ENCODE data around the gene GPC5.
A peak's percentile ranks its signal among the peaks of the same experiment; 100 is the strongest.

The GPC5 gene

GRCh38 chr13:92172191-92172590 lies 773.8 kb downstream of the GPC5 start:
- DNase-seq (ENCODE audit: low read depth) = no peak

- no peak for DNase-seq (ENCODE audit: low read depth)
Measured at GRCh38 chr13:92173254-92173653, 774.8 kb downstream of the GPC5 start.

GRCh38 chr13:92175330-92175729 lies 776.9 kb downstream of the GPC5 start:
- no peak for DNase-seq (ENCODE audit: low read depth)

- DNase-seq (ENCODE audit: low read depth) = no peak
Measured at GRCh38 chr13:92177966-92178365, 779.5 kb downstream of the GPC5 start.

GRCh38 chr13:92179223-92179622 lies 780.8 kb downstream of the GPC5 start:
- no peak for DNase-seq (ENCODE audit: low read depth)

GRCh38 chr13:92187378-92187989 lies 789.1 kb downstream of the GPC5 start:
- peak; percentile 3 for DNase-seq (ENCODE audit: low read depth)

- no peak for DNase-seq (ENCODE audit: low read depth)
Measured at GRCh38 chr13:92188574-92188973, 790.2 kb downstream of the GPC5 start.

GRCh38 chr13:92196591-92197256 lies 798.3 kb downstream of the GPC5 start:
- no peak for DNase-seq (ENCODE audit: low read depth)

GRCh38 chr13:92197669-92198068 lies 799.2 kb downstream of the GPC5 start:
- no peak for DNase-seq (ENCODE audit: low read depth)

GRCh38 chr13:92218615-92219014 lies 820.2 kb downstream of the GPC5 start:
- DNase-seq (ENCODE audit: low read depth) = no peak

GRCh38 chr13:92221916-92222315 lies 823.5 kb downstream of the GPC5 start:
- no peak for DNase-seq (ENCODE audit: low read depth)

GRCh38 chr13:92224052-92224821 lies 825.8 kb downstream of the GPC5 start:
- peak; percentile 3 for DNase-seq (ENCODE audit: low read depth)

- DNase-seq (ENCODE audit: low read depth) = no peak
Measured at GRCh38 chr13:92224825-92225224, 826.4 kb downstream of the GPC5 start.

- DNase-seq (ENCODE audit: low read depth) = no peak
Measured at GRCh38 chr13:92225861-92226260, 827.4 kb downstream of the GPC5 start.

GRCh38 chr13:92232871-92233270 lies 834.5 kb downstream of the GPC5 start:
- DNase-seq (ENCODE audit: low read depth) = no peak

GRCh38 chr13:92251671-92252210 lies 853.3 kb downstream of the GPC5 start:
- no peak for DNase-seq (ENCODE audit: low read depth)

- no peak for DNase-seq (ENCODE audit: low read depth)
Measured at GRCh38 chr13:92255526-92255925, 857.1 kb downstream of the GPC5 start.

GRCh38 chr13:92256211-92256610 lies 857.8 kb downstream of the GPC5 start:
- DNase-seq (ENCODE audit: low read depth) = no peak

- DNase-seq (ENCODE audit: low read depth) = no peak
Measured at GRCh38 chr13:92259046-92259445, 860.6 kb downstream of the GPC5 start.

- DNase-seq (ENCODE audit: low read depth) = no peak
Measured at GRCh38 chr13:92259523-92259922, 861.1 kb downstream of the GPC5 start.

- no peak for DNase-seq (ENCODE audit: low read depth)
Measured at GRCh38 chr13:92260363-92260762, 861.9 kb downstream of the GPC5 start.

GRCh38 chr13:92262100-92262788 lies 863.8 kb downstream of the GPC5 start:
- no peak for DNase-seq (ENCODE audit: low read depth)
